ENCODE measurements around the gene IL12RB1. TPM values are rescaled to one million over a fixed set of nuclear protein-coding genes. Genes with fewer than 3 reads are reported as not detected.
A peak's percentile ranks its signal among the peaks of the same experiment; 100 is the strongest.

IL12RB1 gene
- total RNA-seq, 8 experiments from 2014 or later, result 0.05 to 1.2 (median 0.23) TPM; not detected in 2

- Histone ChIP-seq H3K4me1 (replicated peaks in 1 of 2) (peaks cover 0 to 3% of the 10 kb centered on the region in 2 donors), H3K4me3 (no peak overlapping the region), H3K27ac (no peak overlapping the region)
- in situ Hi-C loops (cut with MboI; ENCODE audit: low pct_unique_long_range_greater_than_20kb in 2 of 9, low sequenced_read_pairs in 9 of 9, unreplicated experiment in 9 of 9), result no loop called here
- peak in 3 of 8 experiments; percentile 9 to 32 (median 12) for ATAC-seq (replicated peaks in 6 of 8)
- 0 to 100% (median 77%) methylated on average over 1 to 6 of the region's 16 CpGs; no CpG with 5 or more reads in 2 of the 10 experiments for WGBS, 10 experiments
Measured at GRCh38 chr19:18020212-18021085, 66.3 kb downstream of the IL12RB1 start.

- 68 to 100% (median 85%) methylated on average over 2 to 8 of the region's 15 CpGs; no CpG with 5 or more reads in 1 of the 10 experiments for WGBS, 10 experiments
- no peak overlapping the region for H3K4me3 ChIP-seq
- H3K4me1 ChIP-seq (replicated peaks in 1 of 2), result peaks cover 11 to 15% of the 10 kb centered on the region in 2 donors
- ATAC-seq (replicated peaks in 6 of 8), result peak in 1 of 8 experiments; percentile 24
- in situ Hi-C loops (cut with MboI; ENCODE audit: low pct_unique_long_range_greater_than_20kb in 2 of 9, low sequenced_read_pairs in 9 of 9, unreplicated experiment in 9 of 9), result no loop called here
- H3K27ac ChIP-seq, result no peak overlapping the region
Measured at GRCh38 chr19:18017275-18018083, 69.3 kb downstream of the IL12RB1 start.

- H3K4me3 ChIP-seq, result no peak overlapping the region
- in situ Hi-C loops (cut with MboI; ENCODE audit: low pct_unique_long_range_greater_than_20kb in 2 of 9, low sequenced_read_pairs in 9 of 9, unreplicated experiment in 9 of 9), result no loop called here
- no peak for ATAC-seq (replicated peaks in 6 of 8)
Measured at GRCh38 chr19:18016209-18016910, 70.4 kb downstream of the IL12RB1 start.

GRCh38 chr19:18014197-18014596, 72.5 kb downstream of the IL12RB1 start:
- WGBS, 10 experiments, result 17 to 100% (median 100%) methylated on average over 1 to 3 of the region's 6 CpGs; no CpG with 5 or more reads in 4 of the 10 experiments

More at GRCh38 chr19:18016209-18016910, 70.4 kb downstream of the IL12RB1 start:
- 67 to 100% (median 88%) methylated on average over 1 to 5 of the region's 14 CpGs; no CpG with 5 or more reads in 4 of the 10 experiments for WGBS, 10 experiments
- peaks cover 9 to 15% of the 10 kb centered on the region in 2 donors for H3K4me1 ChIP-seq (replicated peaks in 1 of 2)
- H3K27ac ChIP-seq, result no peak overlapping the region

GRCh38 chr19:18013210-18014111, 73.3 kb downstream of the IL12RB1 start:
- H3K4me1 ChIP-seq (replicated peaks in 1 of 2), result peaks cover 9 to 15% of the 10 kb centered on the region in 2 donors
- no peak overlapping the region for H3K4me3 ChIP-seq
- ATAC-seq (replicated peaks in 6 of 8), result peak in 5 of 8 experiments; percentile 49 to 76 (median 69)
- WGBS, 10 experiments, result 31 to 95% (median 63%) methylated on average over 1 to 11 of the region's 17 CpGs
- peak overlapping the region in 1 of 2 donors; percentile 80 for H3K27ac ChIP-seq
- in situ Hi-C loops (cut with MboI; ENCODE audit: low pct_unique_long_range_greater_than_20kb in 2 of 9, low sequenced_read_pairs in 9 of 9, unreplicated experiment in 9 of 9), result no loop called here

More at GRCh38 chr19:18014197-18014596, 72.5 kb downstream of the IL12RB1 start:
- peaks cover 9 to 15% of the 10 kb centered on the region in 2 donors for H3K4me1 ChIP-seq (replicated peaks in 1 of 2)
- in situ Hi-C loops (cut with MboI; ENCODE audit: low pct_unique_long_range_greater_than_20kb in 2 of 9, low sequenced_read_pairs in 9 of 9, unreplicated experiment in 9 of 9), result no loop called here
- peak overlapping the region in 1 of 2 donors; percentile 80 for H3K27ac ChIP-seq
- ATAC-seq (replicated peaks in 6 of 8), result no peak
- H3K4me3 ChIP-seq, result no peak overlapping the region

- in situ Hi-C loops (cut with MboI; ENCODE audit: low pct_unique_long_range_greater_than_20kb in 2 of 9, low sequenced_read_pairs in 9 of 9, unreplicated experiment in 9 of 9), result no loop called here
- Histone ChIP-seq H3K27ac (no peak overlapping the region), H3K4me3 (no peak overlapping the region), H3K4me1 (replicated peaks in 1 of 2) (peaks cover 9 to 18% of the 10 kb centered on the region in 2 donors)
- ATAC-seq (replicated peaks in 6 of 8), result no peak
- 85 to 100% (median 100%) methylated on average over 2 to 4 of the region's 11 CpGs; no CpG with 5 or more reads in 7 of the 10 experiments for WGBS, 10 experiments
Measured at GRCh38 chr19:18010149-18010548, 76.6 kb downstream of the IL12RB1 start.

GRCh38 chr19:18009412-18010066, 77.2 kb downstream of the IL12RB1 start:
- Histone ChIP-seq H3K4me1 (replicated peaks in 1 of 2) (peaks cover 9 to 18% of the 10 kb centered on the region in 2 donors), H3K4me3 (no peak overlapping the region), H3K27ac (no peak overlapping the region)
- WGBS, 10 experiments, result 17 to 92% (median 80%) methylated on average over 1 to 14 of the region's 37 CpGs; no CpG with 5 or more reads in 3 of the 10 experiments
- no peak for ATAC-seq (replicated peaks in 6 of 8)
- in situ Hi-C loops (cut with MboI; ENCODE audit: low pct_unique_long_range_greater_than_20kb in 2 of 9, low sequenced_read_pairs in 9 of 9, unreplicated experiment in 9 of 9), result no loop called here

Other genes starting within 250 kb of the IL12RB1 start
- gene JAK3, start 239.0 kb downstream of the IL12RB1 start, total RNA-seq, result 1 to 10 TPM; 1.2 to 9.8 (median 2.8) TPM
- 1,000 to 10,000 TPM; 1,644 to 3,505 (median 2,481) TPM for gene RPL18A, start 227.0 kb downstream of the IL12RB1 start, total RNA-seq
- 1 to 10 TPM in 2 of 8 experiments, under 1 TPM in 4, not detected in 2; 0.05 to 4.2 (median 0.36) TPM for gene SLC5A5, start 215.0 kb downstream of the IL12RB1 start, total RNA-seq
- 100 to 1,000 TPM in 1 of 8 experiments, 10 to 100 TPM in 7; 39.0 to 116 (median 63.1) TPM for gene CCDC124, start 153.9 kb downstream of the IL12RB1 start, total RNA-seq
- 10 to 100 TPM in 4 of 8 experiments, 1 to 10 TPM in 1, under 1 TPM in 3; 0.10 to 22.3 (median 8.8) TPM for gene KCNN1, start 119.8 kb downstream of the IL12RB1 start, total RNA-seq
- gene ARRDC2, start 78.8 kb downstream of the IL12RB1 start, total RNA-seq, result 10 to 100 TPM in 2 of 8 experiments, 1 to 10 TPM in 5, under 1 TPM in 1; 0.79 to 18.2 (median 5.4) TPM
- 10 to 100 TPM in 1 of 8 experiments, 1 to 10 TPM in 7; 3.3 to 11.7 (median 5.8) TPM for gene MAST3, start 10.8 kb upstream of the IL12RB1 start, total RNA-seq
- 10 to 100 TPM; 15.6 to 62.6 (median 27.4) TPM for gene PIK3R2, start 66.2 kb upstream of the IL12RB1 start, total RNA-seq
- 100 to 1,000 TPM in 1 of 8 experiments, 10 to 100 TPM in 2, 1 to 10 TPM in 3, under 1 TPM in 2; 0.09 to 163 (median 3.1) TPM for gene IFI30, start 86.9 kb upstream of the IL12RB1 start, total RNA-seq
- gene MPV17L2, start 106.3 kb upstream of the IL12RB1 start, total RNA-seq, result 10 to 100 TPM in 4 of 8 experiments, 1 to 10 TPM in 4; 6.6 to 22.9 (median 11.1) TPM
- 100 to 1,000 TPM in 1 of 8 experiments, 10 to 100 TPM in 6, 1 to 10 TPM in 1; 2.7 to 142 (median 32.3) TPM for gene RAB3A, start 117.1 kb upstream of the IL12RB1 start, total RNA-seq
- 1 to 10 TPM; 1.3 to 4.3 (median 2.5) TPM for gene PDE4C, start 139.5 kb upstream of the IL12RB1 start, total RNA-seq
- gene IQCN, start 187.5 kb upstream of the IL12RB1 start, total RNA-seq, result 1 to 10 TPM in 6 of 8 experiments, under 1 TPM in 2; 0.38 to 2.8 (median 1.7) TPM
- 100 to 1,000 TPM in 3 of 8 experiments, 10 to 100 TPM in 5; 37.8 to 197 (median 98.2) TPM for gene JUND, start 194.7 kb upstream of the IL12RB1 start, total RNA-seq
- 100 to 1,000 TPM in 7 of 8 experiments, 10 to 100 TPM in 1; 87.3 to 240 (median 151) TPM for gene LSM4, start 236.1 kb upstream of the IL12RB1 start, total RNA-seq

All from motor neuron (in vitro differentiated cells).